ENCODE results near the gene CASP8AP2.
A peak's percentile ranks its signal among the peaks of the same experiment; 100 is the strongest.
"Not testable (repeated sequence)": the region's sequence is repeated elsewhere in the genome, so short reads cannot be mapped to it uniquely, and the experiment has no call there.

Gene CASP8AP2

GRCh38 chr6:89829472-89830169 lies at the start of gene CASP8AP2:
CASP8AP2 (plus strand) TSS chr6:89829880.
- peak; percentile 88 for DNase-seq

- no peak for DNase-seq
Observed at GRCh38 chr6:89781070-89782034, 48.3 kb upstream of the CASP8AP2 start.

- DNase-seq: no peak
Observed at GRCh38 chr6:89782222-89782621, 47.5 kb upstream of the CASP8AP2 start.

- not testable (repeated sequence) for DNase-seq
Observed at GRCh38 chr6:89783293-89783692, 46.4 kb upstream of the CASP8AP2 start.

- DNase-seq: no peak
Observed at GRCh38 chr6:89784838-89785237, 44.8 kb upstream of the CASP8AP2 start.

- no peak for DNase-seq
Observed at GRCh38 chr6:89786970-89787369, 42.7 kb upstream of the CASP8AP2 start.

GRCh38 chr6:89787660-89788328 lies 41.9 kb upstream of the CASP8AP2 start:
- no peak for DNase-seq

- no peak for DNase-seq
Observed at GRCh38 chr6:89789980-89790379, 39.7 kb upstream of the CASP8AP2 start.

- no peak for DNase-seq
Observed at GRCh38 chr6:89790403-89790802, 39.3 kb upstream of the CASP8AP2 start.

- DNase-seq: no peak
Observed at GRCh38 chr6:89792881-89793280, 36.8 kb upstream of the CASP8AP2 start.

GRCh38 chr6:89793586-89793985 lies 36.1 kb upstream of the CASP8AP2 start:
- no peak for DNase-seq

- DNase-seq: no peak
Observed at GRCh38 chr6:89794324-89794723, 35.4 kb upstream of the CASP8AP2 start.

- DNase-seq: no peak
Observed at GRCh38 chr6:89797317-89797716, 32.4 kb upstream of the CASP8AP2 start.

- no peak for DNase-seq
Observed at GRCh38 chr6:89799096-89799495, 30.6 kb upstream of the CASP8AP2 start.

GRCh38 chr6:89799756-89800155 lies 29.9 kb upstream of the CASP8AP2 start:
- no peak for DNase-seq

GRCh38 chr6:89803271-89803670 lies 26.4 kb upstream of the CASP8AP2 start:
- no peak for DNase-seq

- no peak for DNase-seq
Observed at GRCh38 chr6:89805814-89806371, 23.8 kb upstream of the CASP8AP2 start.

- DNase-seq: no peak
Observed at GRCh38 chr6:89807581-89807980, 22.1 kb upstream of the CASP8AP2 start.

- not testable (repeated sequence) for DNase-seq
Observed at GRCh38 chr6:89813422-89813821, 16.3 kb upstream of the CASP8AP2 start.

GRCh38 chr6:89817481-89817880 lies 12.2 kb upstream of the CASP8AP2 start:
- no peak for DNase-seq

- DNase-seq: no peak
Observed at GRCh38 chr6:89818977-89819335, 10.7 kb upstream of the CASP8AP2 start.

GRCh38 chr6:89819336-89820130 lies 10.1 kb upstream of the CASP8AP2 start, which contains the start of gene MDN1:
MDN1 (minus strand) TSS chr6:89819794; CDS start chr6:89819607, 187 bp downstream.
- DNase-seq: peak; percentile 83
